CD4-positive, CD25-positive, alpha-beta regulatory T cell (primary cell): ENCODE measurements around the gene CACNA1A. TPM values are rescaled to one million over a fixed set of nuclear protein-coding genes. Genes with fewer than 3 reads are reported as not detected.

Experiments
- ATAC-seq, 2 donors: fragments of 150-1000 bp; cut with Tn5 transposase; one replicate each; pipeline ENCODE4 v1.10.0; 2021; ENCODE audit warnings: low read depth in 2 of 2, moderate number of reproducible peaks in 2 of 2, moderate library complexity in 1 of 2
- DNase-seq, 3 donors: peaks; one replicate each; pipeline versions ENCODE4 v3.0.0 to v3.0.0-alpha.2; 2012 to 2022; ENCODE audit warnings: mixed read lengths in 1 of 3
- H3K27ac ChIP-seq: one replicate; pipeline ENCODE4 v1.7.0; 2013; ENCODE audit warnings: mild to moderate bottlenecking, low read length; ENCODE audit not compliant: insufficient read depth, poor library complexity, severe bottlenecking
- H3K27me3 ChIP-seq: one replicate; pipeline ENCODE4 v1.7.0; 2013; ENCODE audit warnings: low read length; ENCODE audit not compliant: control insufficient read depth, insufficient read depth
- H3K36me3 ChIP-seq: one replicate; pipeline ENCODE4 v1.7.0; 2013; ENCODE audit warnings: mild to moderate bottlenecking, low read length, moderate library complexity; ENCODE audit not compliant: control insufficient read depth, insufficient read depth
- H3K4me1 ChIP-seq: 2 replicates; pipeline ENCODE4 v1.7.0; 2013; ENCODE audit warnings: mild to moderate bottlenecking, low read length; ENCODE audit not compliant: insufficient read depth, control insufficient read depth, poor library complexity, severe bottlenecking
- H3K4me3 ChIP-seq: one replicate; pipeline ENCODE4 v1.7.0; 2013; ENCODE audit warnings: low read depth, mild to moderate bottlenecking, low read length, moderate library complexity
- H3K9me3 ChIP-seq, 2 experiments: 1 replicate in 1 of 2; 2 replicates in 1 of 2; pipeline ENCODE4 v1.7.0; 2013; ENCODE audit warnings: low read length in 2 of 2, mild to moderate bottlenecking in 1 of 2, moderate library complexity in 1 of 2; ENCODE audit not compliant: control insufficient read depth in 2 of 2
- H3K27ac Mint-ChIP-seq, 3 donors: one replicate each; pipeline ENCODE4 v1.8.0; 2020 to 2022; ENCODE audit warnings: mild to moderate bottlenecking in 3 of 3, mixed read lengths in 3 of 3, moderate library complexity in 2 of 3
- H3K27me3 Mint-ChIP-seq: one replicate; pipeline ENCODE4 v1.8.0; 2022; ENCODE audit warnings: mild to moderate bottlenecking, mixed read lengths
- H3K36me3 Mint-ChIP-seq: one replicate; pipeline ENCODE4 v1.8.0; 2020; ENCODE audit warnings: mixed read lengths
- H3K4me1 Mint-ChIP-seq, 4 donors: one replicate each; pipeline ENCODE4 v1.8.0; 2020 to 2022; ENCODE audit warnings: mixed read lengths in 4 of 4, mild to moderate bottlenecking in 1 of 4
- H3K4me3 Mint-ChIP-seq, 4 donors: one replicate each; pipeline ENCODE4 v1.8.0; 2020 to 2022; ENCODE audit warnings: mild to moderate bottlenecking in 4 of 4, mixed read lengths in 4 of 4, moderate library complexity in 3 of 4
- H3K9me3 Mint-ChIP-seq, 7 donors: one replicate each; pipeline ENCODE4 v1.8.0; 2020 to 2022; ENCODE audit warnings: mixed read lengths in 7 of 7, mild to moderate bottlenecking in 3 of 7, moderate library complexity in 2 of 7
- polyA plus RNA-seq, 4 donors: library from polyadenylated mRNA; unstranded; fragments of 300-500 nt; fragmentation: Illumina TruSeq; gene quantifications; one replicate each; pipeline ENCODE4 v1.2.3, GENCODE V29; 2021
- total RNA-seq: library from RNA; stranded (reverse); gene quantifications from one replicate; pipeline ENCODE4 v1.2.3, GENCODE V29; 2022

The CACNA1A gene
- total and polyA plus RNA-seq, 5 donors from 2014 or later = 0.16 to 0.62 TPM; not detected in 3

DNA sequence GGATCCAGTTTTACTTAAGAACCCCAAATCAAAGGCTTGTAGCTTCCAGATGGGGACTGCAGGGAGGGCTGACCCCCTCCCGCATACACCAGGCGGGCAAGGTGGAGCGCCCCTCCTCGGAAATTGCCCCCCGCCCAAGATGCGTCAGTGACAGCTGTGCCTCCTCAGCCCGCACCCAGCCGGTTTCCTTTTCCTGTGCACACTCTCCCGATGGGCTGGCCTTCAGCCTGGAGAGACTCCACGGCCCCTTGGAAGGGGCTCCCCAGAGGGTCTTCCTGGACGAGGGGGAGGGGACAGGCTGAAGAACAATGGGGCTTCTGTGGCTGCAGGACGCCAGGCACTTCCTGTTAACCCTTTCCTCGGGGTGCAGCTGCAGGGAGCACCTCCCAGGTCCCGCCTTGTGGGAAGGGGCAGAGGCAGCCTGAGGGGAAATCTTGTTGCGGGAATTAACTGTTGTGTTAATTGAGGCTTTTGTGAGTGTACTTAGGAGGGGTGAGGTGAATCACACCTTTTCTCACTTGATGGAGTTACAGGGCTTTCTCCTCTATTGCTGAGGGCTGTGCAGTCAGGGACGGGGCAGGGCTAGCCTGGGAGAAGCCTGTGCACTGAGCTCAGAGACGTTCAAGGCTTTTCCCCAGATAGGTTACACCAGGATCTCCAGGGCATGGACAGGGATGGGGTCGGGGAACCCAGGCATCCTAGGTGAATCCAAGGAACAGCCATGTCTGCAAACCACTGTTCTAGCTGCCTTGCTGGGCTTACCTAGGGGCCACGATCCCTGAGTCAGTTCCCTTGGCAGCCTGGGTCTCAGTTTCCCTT is 341.7 kb downstream of the CACNA1A start:
- H3K4me1 Mint-ChIP-seq = peaks cover 10 to 90% (median 41%) of the 10 kb centered on the region in 4 donors
- H3K9me3 ChIP-seq = no peaks in the 10 kb centered on the region
- peak overlapping the region; percentile 90 for H3K27ac ChIP-seq
- peak overlapping the region; percentile 97 to 98 (median 97) for H3K27ac Mint-ChIP-seq
- H3K4me3 ChIP-seq = no peak overlapping the region
- no peaks in the 10 kb centered on the region for H3K27me3 ChIP-seq
- DNase-seq (peak; percentile 21 to 52 (median 30)), ATAC-seq (no peak)
- no peaks in the 10 kb centered on the region for H3K9me3 Mint-ChIP-seq
- peaks cover 98% of the 10 kb centered on the region for H3K4me1 ChIP-seq
- H3K36me3 ChIP-seq = no peaks in the 10 kb centered on the region
- H3K4me3 Mint-ChIP-seq = peak overlapping the region; percentile 49 to 92 (median 78)
- H3K36me3 Mint-ChIP-seq = no peaks in the 10 kb centered on the region
- H3K27me3 Mint-ChIP-seq = no peaks in the 10 kb centered on the region

DNA sequence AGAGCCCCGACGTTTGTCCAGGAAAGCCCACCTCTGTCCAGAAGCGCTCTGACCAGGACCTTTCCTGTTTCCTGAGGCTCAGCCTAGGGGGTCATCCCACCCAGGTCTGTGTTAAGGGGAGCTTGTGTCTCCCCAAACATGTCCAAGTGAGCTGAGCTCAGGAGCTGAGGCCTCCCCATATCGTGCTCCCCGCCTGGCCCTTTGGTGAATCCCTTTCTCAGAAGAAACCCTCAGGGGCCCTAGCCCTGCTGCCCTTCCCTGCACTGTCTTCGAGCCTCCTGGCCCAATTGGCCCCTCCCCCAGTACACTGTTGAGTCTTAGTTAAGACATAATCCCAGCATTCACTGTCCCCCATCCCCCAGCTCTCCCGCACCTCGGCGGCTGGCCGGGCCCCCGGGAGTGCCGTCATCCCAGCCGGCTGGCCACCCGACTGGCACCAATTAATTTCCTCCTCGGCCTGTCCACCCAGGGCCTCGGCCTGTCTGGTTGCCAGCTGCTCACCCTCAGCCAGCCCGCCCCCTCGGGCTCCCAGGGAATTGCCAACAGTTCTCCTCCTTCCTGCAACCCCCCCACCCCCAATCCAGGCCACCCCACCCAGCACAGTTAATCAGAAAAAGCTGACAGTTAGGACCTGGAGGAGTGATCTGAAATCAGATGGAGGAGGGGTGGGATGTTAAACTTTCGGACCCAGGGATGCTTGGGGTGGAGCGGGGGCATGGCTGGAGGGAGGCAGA is 342.5 kb downstream of the CACNA1A start:
- Histone ChIP-seq H3K4me3 (peak overlapping the region; percentile 40), H3K4me1 (peaks cover 94% of the 10 kb centered on the region), H3K36me3 (no peaks in the 10 kb centered on the region), H3K27ac (peak overlapping the region; percentile 90), H3K27me3 (no peaks in the 10 kb centered on the region), H3K9me3 (no peaks in the 10 kb centered on the region)
- H3K27me3 Mint-ChIP-seq = no peaks in the 10 kb centered on the region
- H3K9me3 Mint-ChIP-seq = no peaks in the 10 kb centered on the region
- H3K27ac Mint-ChIP-seq = peak overlapping the region; percentile 97 to 98 (median 97)
- peaks cover 10 to 87% (median 35%) of the 10 kb centered on the region in 4 donors for H3K4me1 Mint-ChIP-seq
- no peak for ATAC-seq
- peak; percentile 22 to 65 (median 33) for DNase-seq
- peak overlapping the region; percentile 89 to 97 (median 92) for H3K4me3 Mint-ChIP-seq
- no peaks in the 10 kb centered on the region for H3K36me3 Mint-ChIP-seq

DNA sequence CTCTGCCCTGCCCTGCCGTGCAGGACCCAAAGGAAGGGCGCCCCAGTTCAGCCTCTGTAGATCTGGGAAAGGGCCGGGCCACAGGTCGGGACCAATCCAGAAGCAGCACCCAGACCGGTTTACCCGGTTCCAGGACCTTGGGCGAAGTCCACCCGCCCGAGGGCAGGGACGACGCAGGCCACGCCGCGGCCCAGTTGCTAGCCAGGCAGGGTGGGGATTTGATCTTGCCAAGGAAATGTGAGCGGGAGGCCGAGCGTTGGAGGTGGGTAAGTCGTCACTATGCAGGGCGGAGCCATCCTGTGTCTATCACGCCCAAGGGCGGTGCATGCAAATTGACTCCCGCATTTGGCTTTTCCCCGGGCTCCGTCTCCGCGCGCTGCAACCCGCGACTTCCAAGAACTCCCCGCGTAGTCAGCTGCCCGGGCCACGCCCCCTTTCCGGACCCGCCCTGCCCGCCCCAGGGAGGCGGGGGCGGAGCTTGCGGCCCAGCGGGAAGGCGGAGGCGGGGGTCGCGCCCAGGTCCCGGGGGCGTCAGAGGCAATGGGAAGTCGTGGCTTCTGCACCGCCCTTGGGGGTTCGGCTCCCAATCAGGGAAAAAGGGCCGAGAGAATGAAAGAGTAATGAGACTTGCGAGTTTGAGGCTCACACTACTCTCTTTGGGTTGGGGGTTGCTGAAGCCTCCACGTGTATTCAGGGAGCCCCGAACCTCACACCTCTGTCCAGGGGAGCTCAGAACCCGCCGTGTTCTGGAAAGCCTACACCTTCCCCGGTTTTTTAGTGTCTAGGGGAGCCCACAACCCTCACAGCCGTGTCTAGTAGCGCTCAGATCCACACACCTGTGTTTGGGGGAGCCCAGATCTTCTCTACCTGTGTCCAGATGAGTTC is 343.3 kb downstream of the CACNA1A start:
- peaks cover 92% of the 10 kb centered on the region for H3K4me1 ChIP-seq
- H3K4me3 Mint-ChIP-seq = peak overlapping the region; percentile 89 to 97 (median 93)
- no peaks in the 10 kb centered on the region for H3K9me3 Mint-ChIP-seq
- peak overlapping the region; percentile 97 to 98 (median 97) for H3K27ac Mint-ChIP-seq
- no peaks in the 10 kb centered on the region for H3K27me3 ChIP-seq
- no peaks in the 10 kb centered on the region for H3K36me3 Mint-ChIP-seq
- H3K4me3 ChIP-seq = peak overlapping the region; percentile 81
- H3K36me3 ChIP-seq = no peaks in the 10 kb centered on the region
- H3K27ac ChIP-seq = peak overlapping the region; percentile 90
- peaks cover 10 to 89% (median 36%) of the 10 kb centered on the region in 4 donors for H3K4me1 Mint-ChIP-seq
- no peaks in the 10 kb centered on the region for H3K9me3 ChIP-seq
- no peaks in the 10 kb centered on the region for H3K27me3 Mint-ChIP-seq
- DNase-seq (peak; percentile 56 to 97 (median 83)), ATAC-seq (peak; percentile 38)

DNA sequence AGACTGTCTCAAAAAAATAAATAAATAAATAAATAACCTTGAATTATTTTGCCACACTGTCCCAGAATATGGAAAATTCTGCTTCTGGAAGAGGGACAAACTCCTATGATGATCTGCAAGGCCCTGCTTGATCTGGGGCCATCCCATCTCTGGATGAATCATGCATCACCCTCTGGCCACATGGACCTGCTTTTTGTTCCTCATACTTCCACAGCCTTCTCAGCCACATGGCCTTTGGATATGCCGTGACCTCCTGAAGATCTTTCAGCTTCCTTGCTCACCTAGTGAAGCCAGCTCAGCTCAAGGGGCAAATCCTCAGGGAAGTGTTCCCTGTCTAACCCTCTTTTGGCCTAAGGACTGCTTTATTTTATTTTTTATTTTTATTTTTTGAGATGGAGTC is 345.7 kb downstream of the CACNA1A start:
- H3K27me3 ChIP-seq = no peaks in the 10 kb centered on the region
- no peaks in the 10 kb centered on the region for H3K36me3 ChIP-seq
- ATAC-seq = no peak
- peaks cover 12% of the 10 kb centered on the region for H3K27me3 Mint-ChIP-seq
- no peaks in the 10 kb centered on the region for H3K9me3 ChIP-seq
- H3K9me3 Mint-ChIP-seq = no peaks in the 10 kb centered on the region
- peaks cover 87% of the 10 kb centered on the region for H3K4me1 ChIP-seq
- H3K4me1 Mint-ChIP-seq = peaks cover 10 to 87% (median 41%) of the 10 kb centered on the region in 4 donors
- H3K36me3 Mint-ChIP-seq = no peaks in the 10 kb centered on the region
- no peak overlapping the region for H3K4me3 ChIP-seq
- no peak for DNase-seq
- H3K27ac Mint-ChIP-seq = peak overlapping the region in 1 of 3 donors; percentile 36
- H3K27ac ChIP-seq = peak overlapping the region; percentile 90
- peak overlapping the region in 2 of 4 donors; percentile 74 to 79 for H3K4me3 Mint-ChIP-seq

DNA sequence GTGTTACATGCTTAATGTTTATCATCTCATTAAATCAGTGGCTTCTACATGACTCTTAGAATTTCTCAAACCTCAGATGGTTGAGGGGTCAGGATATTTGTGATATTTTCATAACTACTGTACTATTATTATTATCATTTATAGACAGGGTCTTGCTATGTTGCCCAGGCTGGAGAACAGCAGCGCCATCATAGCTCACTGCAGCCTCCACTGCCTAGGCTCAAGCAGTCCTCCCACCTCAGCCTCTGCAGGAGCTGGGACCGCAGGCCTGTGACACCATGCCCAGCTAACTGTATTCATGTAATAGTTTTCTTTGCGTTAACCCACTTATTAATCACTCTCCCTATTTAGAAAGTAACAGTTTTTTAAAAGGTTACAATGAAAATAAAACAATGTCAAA is 346.6 kb downstream of the CACNA1A start:
- ATAC-seq (no peak), DNase-seq (no peak)
- Histone ChIP-seq H3K36me3 (no peaks in the 10 kb centered on the region), H3K4me1 (peaks cover 86% of the 10 kb centered on the region), H3K27me3 (no peaks in the 10 kb centered on the region), H3K27ac (peak overlapping the region; percentile 15), H3K4me3 (no peak overlapping the region), H3K9me3 (no peaks in the 10 kb centered on the region)
- Mint-ChIP-seq H3K27me3 (peaks cover 18% of the 10 kb centered on the region), H3K4me1 (peaks cover 8 to 82% (median 42%) of the 10 kb centered on the region in 4 donors), H3K36me3 (no peaks in the 10 kb centered on the region), H3K4me3 (peak overlapping the region; percentile 45 to 84 (median 78)), H3K9me3 (peaks cover 0 to 2% (median 0%) of the 10 kb centered on the region in 7 donors), H3K27ac (peak overlapping the region; percentile 51 to 98 (median 73))
